T-helper 9 cell (primary cell): Measurements from ENCODE around the gene OTOG.

Experiments
- DNase-seq: peaks from one replicate; pipeline ENCODE4 v3.0.0-alpha.2; 2020

OTOG gene

GRCh38 chr11:17543041-17543440 lies 4.0 kb upstream of the OTOG start:
- DNase-seq = no peak

- no peak for DNase-seq
Measured at GRCh38 chr11:17543574-17544180, 3.4 kb upstream of the OTOG start.

GRCh38 chr11:17544181-17544622 lies 2.9 kb upstream of the OTOG start, which contains the start of gene USH1C:
TSS of gene USH1C (minus strand) at chr11:17544416. CDS start at chr11:17544307, 109 bp downstream.
- DNase-seq = no peak

- no peak for DNase-seq
Measured at GRCh38 chr11:17546240-17546639, 819 bp upstream of the OTOG start.

- no peak for DNase-seq
Measured at GRCh38 chr11:17547932-17548331, 873 bp downstream of the OTOG start.

- DNase-seq = no peak
Measured at GRCh38 chr11:17548444-17548843, 1.4 kb downstream of the OTOG start.

GRCh38 chr11:17550450-17551346 lies 3.6 kb downstream of the OTOG start:
- no peak for DNase-seq

GRCh38 chr11:17551347-17552040 lies 4.4 kb downstream of the OTOG start:
- no peak for DNase-seq

- DNase-seq = no peak
Measured at GRCh38 chr11:17552041-17552355, 4.9 kb downstream of the OTOG start.

GRCh38 chr11:17552392-17553248 lies 5.6 kb downstream of the OTOG start:
- DNase-seq = no peak

GRCh38 chr11:17553249-17553546 lies 6.1 kb downstream of the OTOG start:
- DNase-seq = no peak

- DNase-seq = no peak
Measured at GRCh38 chr11:17554487-17554886, 7.4 kb downstream of the OTOG start.

- DNase-seq = no peak
Measured at GRCh38 chr11:17556999-17557398, 9.9 kb downstream of the OTOG start.

- DNase-seq = no peak
Measured at GRCh38 chr11:17558025-17558780, 11.1 kb downstream of the OTOG start.

- no peak for DNase-seq
Measured at GRCh38 chr11:17558916-17559315, 11.9 kb downstream of the OTOG start.

- no peak for DNase-seq
Measured at GRCh38 chr11:17559341-17560087, 12.5 kb downstream of the OTOG start.

- no peak for DNase-seq
Measured at GRCh38 chr11:17560281-17561110, 13.4 kb downstream of the OTOG start.

- no peak for DNase-seq
Measured at GRCh38 chr11:17561111-17561415, 14.0 kb downstream of the OTOG start.

- DNase-seq = no peak
Measured at GRCh38 chr11:17561526-17561925, 14.5 kb downstream of the OTOG start.

- DNase-seq = no peak
Measured at GRCh38 chr11:17563231-17563646, 16.2 kb downstream of the OTOG start.
